Ishikawa (cell line): ENCODE measurements around the gene SLX9.

Source experiments
- CEBPB ChIP-seq: IDR thresholded peaks from 2 replicates; pipeline ENCODE4 v1.6.1; 2012
- CREB1 ChIP-seq: IDR thresholded peaks from 2 replicates; pipeline ENCODE4 v1.6.1; 2012; ENCODE audit warnings: low read depth
- EGR1 ChIP-seq: IDR thresholded peaks from 2 replicates; pipeline ENCODE4 v1.6.1; 2012
- EP300 ChIP-seq: IDR thresholded peaks from 2 replicates; pipeline ENCODE4 v1.6.1; 2012; ENCODE audit warnings: borderline replicate concordance
- FOXM1 ChIP-seq: IDR thresholded peaks from 2 replicates; pipeline ENCODE4 v1.6.1; 2012; ENCODE audit warnings: low read depth, borderline replicate concordance
- MAX ChIP-seq: IDR thresholded peaks from 2 replicates; pipeline ENCODE4 v1.6.1; 2012
- NFIC ChIP-seq: IDR thresholded peaks from 2 replicates; pipeline ENCODE4 v1.6.1; 2012
- RAD21 ChIP-seq: IDR thresholded peaks from 2 replicates; pipeline ENCODE4 v1.6.1; 2012; ENCODE audit warnings: low read depth
- REST ChIP-seq: IDR thresholded peaks from 2 replicates; pipeline ENCODE4 v1.6.1; 2012; ENCODE audit warnings: low read depth, mild to moderate bottlenecking
- TAF1 ChIP-seq: IDR thresholded peaks from 2 replicates; pipeline ENCODE4 v1.6.1; 2012; ENCODE audit warnings: low read depth, mild to moderate bottlenecking
- TCF12 ChIP-seq: IDR thresholded peaks from 2 replicates; pipeline ENCODE4 v1.6.1; 2012; ENCODE audit warnings: low read depth
- TEAD4 ChIP-seq: IDR thresholded peaks from 2 replicates; pipeline ENCODE4 v1.6.1; 2012
- USF1 ChIP-seq: IDR thresholded peaks from 2 replicates; pipeline ENCODE4 v1.6.1; 2012
- YY1 ChIP-seq: IDR thresholded peaks from 2 replicates; pipeline ENCODE4 v1.6.1; 2012; ENCODE audit warnings: low read depth
- ZBTB7A ChIP-seq: IDR thresholded peaks from 2 replicates; pipeline ENCODE4 v1.6.1; 2012; ENCODE audit warnings: low read depth

Gene SLX9

DNA sequence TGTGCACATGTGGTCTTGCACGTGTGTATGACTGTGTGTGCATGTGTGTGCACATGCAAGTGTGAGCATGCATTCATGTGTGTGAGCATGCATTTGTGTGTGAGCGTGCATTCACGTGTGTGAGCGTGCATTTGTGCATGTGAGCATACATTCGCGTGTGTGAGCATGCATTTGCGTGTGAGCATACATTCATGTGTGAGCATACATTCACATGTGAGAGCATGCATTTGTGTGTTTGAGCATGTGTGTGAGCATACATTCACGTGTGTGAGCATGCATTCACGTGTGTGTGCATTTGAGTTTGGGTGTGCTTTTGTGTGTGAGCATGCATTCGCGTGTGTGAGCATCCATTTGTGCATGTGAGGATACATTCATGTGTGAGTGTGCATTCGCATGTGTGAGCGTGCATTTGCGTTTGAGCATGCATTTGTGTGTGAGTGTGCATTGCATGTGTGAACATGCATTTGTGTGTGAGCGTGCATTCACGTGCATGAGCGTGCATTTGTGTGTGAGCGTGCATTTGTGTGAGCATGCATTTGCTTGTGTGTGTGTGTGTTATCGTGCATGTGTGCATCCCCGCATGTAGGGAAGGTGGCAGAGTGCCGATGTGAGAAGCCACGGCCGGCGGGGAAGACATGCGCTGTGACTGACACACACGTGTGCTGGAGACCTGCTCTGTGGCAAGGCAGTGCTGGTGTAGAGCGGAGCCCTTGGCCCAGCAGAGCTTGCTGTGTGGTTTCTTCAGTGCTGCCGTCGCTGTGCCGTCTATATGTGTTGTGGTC lies 37.4 kb upstream of the SLX9 start:
- no peak for TF ChIP-seq ZBTB7A
- no peak for TF ChIP-seq TEAD4
- no peak for TF ChIP-seq TCF12
- no peak for TF ChIP-seq NFIC
- no peak for TF ChIP-seq MAX
- no peak for TF ChIP-seq EP300

- TF ChIP-seq USF1 = no peak
These were observed 36.7 kb upstream of the SLX9 start for GRCh38 chr21:44903050-44903685.

- TF ChIP-seq REST (no peak), TAF1 (no peak), EP300 (no peak)
These were observed 36.1 kb upstream of the SLX9 start for GRCh38 chr21:44903689-44904088.

- TF ChIP-seq NFIC (no peak), RAD21 (no peak), TCF12 (no peak), FOXM1 (no peak)
These were observed 35.5 kb upstream of the SLX9 start for GRCh38 chr21:44904141-44904923.

GRCh38 chr21:44905016-44905727 lies 34.7 kb upstream of the SLX9 start:
- TF ChIP-seq TEAD4 = no peak
- TF ChIP-seq TAF1 = no peak
- TF ChIP-seq MAX = no peak
- TF ChIP-seq NFIC = no peak
- no peak for TF ChIP-seq YY1
- TF ChIP-seq EP300 = no peak

GRCh38 chr21:44905728-44906090 lies 34.1 kb upstream of the SLX9 start:
- TF ChIP-seq ZBTB7A (no peak), TAF1 (no peak), CEBPB (no peak), TCF12 (no peak), MAX (no peak), CREB1 (no peak), TEAD4 (no peak), YY1 (no peak), FOXM1 (no peak), EGR1 (no peak), REST (no peak), NFIC (no peak), EP300 (no peak), RAD21 (no peak), USF1 (no peak)
